ENCODE measurements around the gene MRGPRE.

The MRGPRE gene

DNA sequence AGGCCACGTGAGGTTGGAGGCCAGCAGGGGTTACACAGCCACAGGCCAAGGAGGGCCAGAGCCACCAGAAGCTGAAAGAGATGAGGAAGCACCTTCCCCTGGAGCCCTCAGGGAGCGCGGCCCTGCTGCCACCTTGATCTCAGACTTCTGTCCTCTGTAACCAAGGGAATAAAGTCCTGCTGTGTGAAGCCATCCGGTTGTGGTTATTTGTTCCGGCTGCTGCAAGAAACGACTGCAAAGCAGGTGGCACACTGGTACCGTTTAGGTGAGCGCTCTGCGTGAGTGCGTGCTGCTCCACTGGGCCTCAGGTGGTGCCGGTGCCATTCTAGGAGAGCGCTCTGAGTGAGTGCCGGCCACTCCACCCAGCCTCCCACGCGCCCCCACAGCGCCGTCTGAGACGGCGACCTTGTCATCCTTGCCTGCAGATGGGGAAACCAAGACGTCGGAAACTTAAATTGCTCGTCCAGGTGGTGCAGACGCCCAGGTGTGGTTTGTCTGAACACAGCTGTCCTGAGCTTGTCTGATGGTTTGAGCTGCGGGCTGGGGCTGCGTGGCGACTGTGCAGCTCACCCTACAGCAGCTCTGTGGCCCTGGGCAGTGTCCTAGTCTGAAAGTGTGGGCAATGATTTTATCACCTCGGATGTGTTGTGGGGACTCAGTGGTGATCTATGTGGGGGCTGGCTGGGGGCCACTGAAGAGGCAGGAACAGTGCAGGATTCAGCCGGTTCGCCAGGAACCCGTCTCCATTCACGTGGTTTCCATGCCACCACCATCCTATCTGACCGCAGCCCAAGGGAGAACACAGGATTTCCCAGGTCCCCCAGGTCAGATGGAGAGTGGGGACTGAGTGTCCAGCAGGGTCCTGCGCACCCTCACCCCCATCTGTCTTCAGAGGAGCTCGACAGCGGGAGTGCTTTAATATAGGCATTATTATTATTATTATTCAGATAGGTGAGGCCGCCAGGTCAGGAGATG is 9.0 kb downstream of the MRGPRE start:
- Histone ChIP-seq H3K36me3 (replicated peaks; ENCODE audit: insufficient read depth, low read length) (no peaks in the 10 kb centered on the region), H3K27me3 (replicated peaks; ENCODE audit: insufficient read depth, low read length) (peaks cover 6% of the 10 kb centered on the region), H3K4me1 (ENCODE audit: low read length) (peaks cover 21% of the 10 kb centered on the region), H3F3A (ENCODE audit: insufficient read depth, low read length) (peaks cover 14% of the 10 kb centered on the region), H3K4me2 (ENCODE audit: low read depth, low read length) (peak overlapping the region; percentile 76), H3K9me3 (replicated peaks; ENCODE audit: insufficient read depth, low read length) (no peaks in the 10 kb centered on the region), H3K9me2 (replicated peaks; ENCODE audit: insufficient read depth, low read length) (no peaks in the 10 kb centered on the region), H3K79me2 (ENCODE audit: low read length) (no peaks in the 10 kb centered on the region), H3K9ac (ENCODE audit: low read length) (peak overlapping the region; percentile 30; the same call in 1 of the 2 replicates), H3K4me3 (ENCODE audit: low read length) (peak overlapping the region; percentile 38), H2AFZ (ENCODE audit: low read length) (peak overlapping the region; percentile 64), H4K20me1 (ENCODE audit: insufficient read depth, low read length) (no peaks in the 10 kb centered on the region), H3K27ac (ENCODE audit: low read length) (peak overlapping the region; percentile 87)
- TF ChIP-seq EZH2 (optimal IDR thresholded peaks at IDR 0.05; ENCODE audit: low read depth, low read length) (no peak), EZH2phosphoT487 (IDR thresholded peaks at IDR 0.05; ENCODE audit: low read length) (no peak)
- TF ChIP-seq, protein P1, sequence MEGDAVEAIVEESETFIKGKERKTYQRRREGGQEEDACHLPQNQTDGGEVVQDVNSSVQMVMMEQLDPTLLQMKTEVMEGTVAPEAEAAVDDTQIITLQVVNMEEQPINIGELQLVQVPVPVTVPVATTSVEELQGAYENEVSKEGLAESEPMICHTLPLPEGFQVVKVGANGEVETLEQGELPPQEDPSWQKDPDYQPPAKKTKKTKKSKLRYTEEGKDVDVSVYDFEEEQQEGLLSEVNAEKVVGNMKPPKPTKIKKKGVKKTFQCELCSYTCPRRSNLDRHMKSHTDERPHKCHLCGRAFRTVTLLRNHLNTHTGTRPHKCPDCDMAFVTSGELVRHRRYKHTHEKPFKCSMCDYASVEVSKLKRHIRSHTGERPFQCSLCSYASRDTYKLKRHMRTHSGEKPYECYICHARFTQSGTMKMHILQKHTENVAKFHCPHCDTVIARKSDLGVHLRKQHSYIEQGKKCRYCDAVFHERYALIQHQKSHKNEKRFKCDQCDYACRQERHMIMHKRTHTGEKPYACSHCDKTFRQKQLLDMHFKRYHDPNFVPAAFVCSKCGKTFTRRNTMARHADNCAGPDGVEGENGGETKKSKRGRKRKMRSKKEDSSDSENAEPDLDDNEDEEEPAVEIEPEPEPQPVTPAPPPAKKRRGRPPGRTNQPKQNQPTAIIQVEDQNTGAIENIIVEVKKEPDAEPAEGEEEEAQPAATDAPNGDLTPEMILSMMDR (IDR thresholded peaks at IDR 0.05; ENCODE audit: low read length), result no peak
- peak; percentile 86 for DNase-seq

DNA sequence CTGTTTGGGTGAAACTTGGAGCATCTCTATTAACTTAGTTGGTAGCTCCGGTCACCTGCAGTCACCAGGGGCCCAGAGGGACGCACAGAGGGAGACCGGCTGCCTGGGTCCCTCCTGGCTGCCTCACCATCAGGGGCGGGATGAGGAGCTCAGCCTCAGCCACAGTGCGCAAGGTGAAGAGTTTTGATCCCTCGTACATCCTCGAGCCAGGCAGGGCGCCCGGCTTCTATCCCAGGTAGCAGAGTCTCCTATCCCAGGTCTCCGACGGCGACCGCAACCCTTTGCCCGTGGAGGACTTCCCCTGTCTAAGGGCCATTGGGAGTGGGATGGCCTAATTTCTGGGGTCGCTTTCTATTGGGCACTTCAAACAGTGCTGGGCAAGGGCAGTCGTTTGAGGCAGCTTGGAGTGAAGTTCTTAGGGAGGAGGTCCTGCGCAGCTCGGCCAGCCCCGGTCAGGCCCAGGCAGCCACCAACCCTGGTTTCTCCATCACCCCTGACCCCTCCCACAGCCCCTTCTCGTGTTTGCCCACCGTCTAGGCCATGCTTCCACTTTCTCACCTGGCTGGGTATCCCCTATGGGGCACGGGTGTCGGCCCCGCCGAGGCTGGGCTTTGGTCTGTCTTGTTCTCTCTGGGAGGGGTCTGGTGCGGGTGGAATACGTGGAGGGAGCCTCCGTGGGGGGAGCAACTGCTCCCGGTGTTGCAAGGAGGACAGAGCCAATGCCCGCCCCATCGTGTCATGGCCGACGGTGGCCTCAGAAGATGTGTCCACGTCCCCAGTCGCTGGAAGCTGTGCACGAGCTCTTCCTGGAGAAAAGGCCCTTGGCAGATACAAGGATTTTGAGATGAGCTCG is 10.0 kb downstream of the MRGPRE start:
- Histone ChIP-seq H3K4me3 (ENCODE audit: low read length) (peak overlapping the region; percentile 38), H3K9me3 (replicated peaks; ENCODE audit: insufficient read depth, low read length) (no peaks in the 10 kb centered on the region), H3K9ac (ENCODE audit: low read length) (peak overlapping the region; percentile 30; the same call in 1 of the 2 replicates), H3K4me1 (ENCODE audit: low read length) (peaks cover 21% of the 10 kb centered on the region), H3F3A (ENCODE audit: insufficient read depth, low read length) (peaks cover 14% of the 10 kb centered on the region), H3K27ac (ENCODE audit: low read length) (peak overlapping the region; percentile 87), H4K20me1 (ENCODE audit: insufficient read depth, low read length) (no peaks in the 10 kb centered on the region), H3K36me3 (replicated peaks; ENCODE audit: insufficient read depth, low read length) (no peaks in the 10 kb centered on the region), H3K4me2 (ENCODE audit: low read depth, low read length) (peak overlapping the region; percentile 76), H3K27me3 (replicated peaks; ENCODE audit: insufficient read depth, low read length) (peaks cover 7% of the 10 kb centered on the region), H3K79me2 (ENCODE audit: low read length) (no peaks in the 10 kb centered on the region), H2AFZ (ENCODE audit: low read length) (peak overlapping the region; percentile 64), H3K9me2 (replicated peaks; ENCODE audit: insufficient read depth, low read length) (no peaks in the 10 kb centered on the region)
- TF ChIP-seq EZH2phosphoT487 (IDR thresholded peaks at IDR 0.05; ENCODE audit: low read length), result no peak
- TF ChIP-seq, protein P1 (IDR thresholded peaks at IDR 0.05; ENCODE audit: low read length), result no peak
- TF ChIP-seq EZH2 (optimal IDR thresholded peaks at IDR 0.05; ENCODE audit: low read depth, low read length), result no peak
- no peak for DNase-seq

- no peak overlapping the region for H3K9ac ChIP-seq (ENCODE audit: low read length)
- H3K27me3 ChIP-seq (replicated peaks; ENCODE audit: insufficient read depth, low read length), result peaks cover 10% of the 10 kb centered on the region
- no peak for DNase-seq
- no peaks in the 10 kb centered on the region for H3K79me2 ChIP-seq (ENCODE audit: low read length)
- H3K4me3 ChIP-seq (ENCODE audit: low read length), result no peak overlapping the region
- no peaks in the 10 kb centered on the region for H3K9me2 ChIP-seq (replicated peaks; ENCODE audit: insufficient read depth, low read length)
- H3K27ac ChIP-seq (ENCODE audit: low read length), result no peak overlapping the region
- H3K36me3 ChIP-seq (replicated peaks; ENCODE audit: insufficient read depth, low read length), result no peaks in the 10 kb centered on the region
- no peak overlapping the region for H3K4me2 ChIP-seq (ENCODE audit: low read depth, low read length)
- H3K4me1 ChIP-seq (ENCODE audit: low read length), result peaks cover 21% of the 10 kb centered on the region
- H3K9me3 ChIP-seq (replicated peaks; ENCODE audit: insufficient read depth, low read length), result no peaks in the 10 kb centered on the region
- H4K20me1 ChIP-seq (ENCODE audit: insufficient read depth, low read length), result no peaks in the 10 kb centered on the region
- peaks cover 14% of the 10 kb centered on the region for H3F3A ChIP-seq (ENCODE audit: insufficient read depth, low read length)
- TF ChIP-seq, protein P1 (IDR thresholded peaks at IDR 0.05; ENCODE audit: low read length), result no peak
- no peak for TF ChIP-seq EZH2 (optimal IDR thresholded peaks at IDR 0.05; ENCODE audit: low read depth, low read length)
- TF ChIP-seq EZH2phosphoT487 (IDR thresholded peaks at IDR 0.05; ENCODE audit: low read length), result no peak
- no peak overlapping the region for H2AFZ ChIP-seq (ENCODE audit: low read length)
Observed at GRCh38 chr11:3221408-3222002, 10.7 kb downstream of the MRGPRE start.
